Neural cell (in vitro differentiated cells): Measurements from ENCODE around the gene DIABLO. TPM values are rescaled to one million over a fixed set of nuclear protein-coding genes. Genes with fewer than 3 reads are reported as not detected.
"Not testable (repeated sequence)": the region's sequence is repeated elsewhere in the genome, so short reads cannot be mapped to it uniquely, and the experiment has no call there.

Experiments
- H2AFZ ChIP-seq: fragments of 200-600, 300-800 bp; sonication (generic), shearing (Covaris generic); 2 replicates; pipeline ENCODE4 v1.6.0; 2014; ENCODE audit warnings: low read depth, mild to moderate bottlenecking, antibody characterized with exemption, low read length, moderate library complexity
- H3F3A ChIP-seq: fragments of 200-600 bp; shearing (Covaris generic); 2 replicates; pipeline ENCODE4 v1.6.1; 2016; ENCODE audit warnings: mild to moderate bottlenecking, moderate library complexity, mixed read lengths, antibody characterized with exemption, low read length; ENCODE audit not compliant: insufficient read depth, poor library complexity, severe bottlenecking
- H3K27ac ChIP-seq: fragments of 200-600, 300-800 bp; sonication (generic), shearing (Covaris generic); 2 replicates; pipeline ENCODE4 v1.5.1; 2014; ENCODE audit warnings: mild to moderate bottlenecking, low read length, moderate library complexity
- H3K27me3 ChIP-seq: fragments of 300-800, 200-600 bp; sonication (generic), shearing (Covaris generic); 2 replicates; pipeline ENCODE4 v1.6.0; 2014; ENCODE audit warnings: mild to moderate bottlenecking, low read depth, low read length, moderate library complexity; ENCODE audit not compliant: insufficient read depth
- H3K36me3 ChIP-seq: fragments of 300-800, 200-600 bp; sonication (generic), shearing (Covaris generic); 2 replicates; pipeline ENCODE4 v1.5.1; 2014; ENCODE audit warnings: mild to moderate bottlenecking, antibody characterized with exemption, low read length, moderate library complexity; ENCODE audit not compliant: insufficient read depth
- H3K4me2 ChIP-seq: fragments of 300-800, 200-600 bp; sonication (generic), shearing (Covaris generic); 2 replicates; pipeline ENCODE4 v1.6.0; 2014; ENCODE audit warnings: mild to moderate bottlenecking, low read length
- H3K4me3 ChIP-seq: fragments of 300-800, 200-600 bp; sonication (generic), shearing (Covaris generic); 2 replicates; pipeline ENCODE4 v1.5.1; 2014; ENCODE audit warnings: mild to moderate bottlenecking, low read length, moderate library complexity
- H3K79me2 ChIP-seq: fragments of 200-600 bp; shearing (Covaris generic); replicated peaks from 2 replicates; pipeline ENCODE4 v1.6.0; 2014; ENCODE audit warnings: mild to moderate bottlenecking, low read length, moderate library complexity; ENCODE audit not compliant: insufficient read depth
- H3K9ac ChIP-seq: fragments of 300-800, 200-600 bp; sonication (generic), shearing (Covaris generic); 2 replicates; pipeline ENCODE4 v1.6.1; 2016; ENCODE audit warnings: mild to moderate bottlenecking, low read length, mixed read lengths
- H3K9me2 ChIP-seq: fragments of 200-600 bp; shearing (Covaris generic); 2 replicates; pipeline ENCODE4 v1.6.1; 2016; ENCODE audit warnings: mild to moderate bottlenecking, low read length, mixed read lengths; ENCODE audit not compliant: insufficient read depth
- H3K9me3 ChIP-seq: fragments of 200-600, 300-800 bp; sonication (generic), shearing (Covaris generic); 2 replicates; pipeline ENCODE4 v1.6.1; 2016; ENCODE audit warnings: mild to moderate bottlenecking, mixed run types, low read length, moderate library complexity, mixed read lengths
- H4K20me1 ChIP-seq: fragments of 200-600 bp; shearing (Covaris generic); 2 replicates; pipeline ENCODE4 v1.6.1; 2016; ENCODE audit warnings: mild to moderate bottlenecking, mixed run types; ENCODE audit not compliant: insufficient read depth
- CTCF ChIP-seq: fragments of 450-650 bp; IDR thresholded peaks from 2 replicates; pipeline ENCODE4 v1.5.1; 2014; ENCODE audit warnings: antibody characterized with exemption, mild to moderate bottlenecking, moderate library complexity; ENCODE audit not compliant: poor library complexity, severe bottlenecking
- EZH2 ChIP-seq: fragments of 200-600, 300-800 bp; shearing (Covaris generic), sonication (generic); IDR thresholded peaks from 2 replicates; pipeline ENCODE4 v1.6.1; 2014; ENCODE audit warnings: antibody characterized with exemption, low read length, borderline replicate concordance, mild to moderate bottlenecking; ENCODE audit not compliant: insufficient read depth, poor library complexity, severe bottlenecking
- MXI1 ChIP-seq: fragments of 450-650 bp; conservative IDR thresholded peaks from 2 replicates; pipeline ENCODE4 v1.6.1; 2014; ENCODE audit warnings: antibody characterized with exemption, mild to moderate bottlenecking; ENCODE audit not compliant: poor library complexity, severe bottlenecking
- POLR2AphosphoS5 ChIP-seq: IDR thresholded peaks from 2 replicates; pipeline ENCODE4 v1.6.1; 2012
- RAD21 ChIP-seq: fragments of 450-650 bp; conservative IDR thresholded peaks from 2 replicates; pipeline ENCODE4 v1.6.1; 2014; ENCODE audit warnings: antibody characterized with exemption, mild to moderate bottlenecking, moderate library complexity
- SMC3 ChIP-seq: fragments of 450-650 bp; conservative IDR thresholded peaks from 2 replicates; pipeline ENCODE4 v1.6.1; 2014; ENCODE audit warnings: antibody characterized with exemption, mild to moderate bottlenecking, moderate library complexity; ENCODE audit not compliant: poor library complexity
- TAF1 ChIP-seq: IDR thresholded peaks from 2 replicates; pipeline ENCODE4 v1.6.1; 2012; ENCODE audit warnings: low read depth
- polyA plus RNA-seq: library from polyadenylated mRNA; depleted of rRNA; stranded (reverse); fragments of >200 nt; gene quantifications from 2 replicates; pipeline ENCODE4 v1.2.3, GENCODE V29; 2014

Gene DIABLO
- polyA plus RNA-seq, 1 donor from 2014 or later = 157 TPM

GRCh38 chr12:122203301-122204166, 22.3 kb downstream of the DIABLO start, which contains the start of gene B3GNT4:
Gene B3GNT4 (plus strand): TSS chr12:122203709. CDS start chr12:122204619, 910 bp downstream.
- H3K4me3 ChIP-seq = peak within 1 kb of the TSS; percentile 80
- TF ChIP-seq MXI1 = peak; percentile 26
- no peak for TF ChIP-seq POLR2AphosphoS5
- peak; percentile 36 for TF ChIP-seq TAF1
- TF ChIP-seq EZH2 = no peak
- no peak within 1 kb of the TSS for H3K27ac ChIP-seq
- no peaks in the 10 kb centered on the region for H3K79me2 ChIP-seq
- peak within 1 kb of the TSS; percentile 51 for H3K4me2 ChIP-seq
- no peaks in the 10 kb centered on the region for H4K20me1 ChIP-seq
- H3K9ac ChIP-seq = peak within 1 kb of the TSS; percentile 41
- H3K27me3 ChIP-seq = peaks cover 38% of the 10 kb centered on the region
- no peak within 1 kb of the TSS for H2AFZ ChIP-seq
- no peaks in the 10 kb centered on the region for H3K9me2 ChIP-seq
- no peaks in the 10 kb centered on the region for H3F3A ChIP-seq
- no peaks in the 10 kb centered on the region for H3K9me3 ChIP-seq
- H3K36me3 ChIP-seq = no peaks in the 10 kb centered on the region

GRCh38 chr12:122202811-122203210, 23.0 kb downstream of the DIABLO start:
- H3K79me2 ChIP-seq, H3K9me2 ChIP-seq, H2AFZ ChIP-seq, H3F3A ChIP-seq, H3K9me3 ChIP-seq, H3K27ac ChIP-seq, H4K20me1 ChIP-seq, H3K36me3 ChIP-seq: not testable (repeated sequence)
- Histone ChIP-seq H3K4me2 (peak overlapping the region; percentile 51), H3K9ac (peak overlapping the region; percentile 41), H3K4me3 (peak overlapping the region; percentile 80), H3K27me3 (peaks cover 38% of the 10 kb centered on the region)

GRCh38 chr12:122202017-122202416, 23.8 kb downstream of the DIABLO start:
- H3F3A ChIP-seq = no peaks in the 10 kb centered on the region
- H3K9me2 ChIP-seq = no peaks in the 10 kb centered on the region
- no peak overlapping the region for H3K4me3 ChIP-seq
- TF ChIP-seq EZH2 = no peak
- TF ChIP-seq POLR2AphosphoS5 = no peak
- TF ChIP-seq SMC3 = no peak
- TF ChIP-seq CTCF = no peak
- TF ChIP-seq MXI1 = no peak
- TF ChIP-seq TAF1 = no peak
- TF ChIP-seq RAD21 = no peak
- H3K36me3 ChIP-seq = no peaks in the 10 kb centered on the region
- H3K79me2 ChIP-seq = no peaks in the 10 kb centered on the region
- H4K20me1 ChIP-seq = no peaks in the 10 kb centered on the region
- no peak overlapping the region for H3K27ac ChIP-seq
- peaks cover 38% of the 10 kb centered on the region for H3K27me3 ChIP-seq
- no peak overlapping the region for H3K4me2 ChIP-seq
- H2AFZ ChIP-seq = no peak overlapping the region
- no peak overlapping the region for H3K9ac ChIP-seq
- no peaks in the 10 kb centered on the region for H3K9me3 ChIP-seq
